ENCODE data around the gene ACSF3.

GRCh38 chr16:89141884-89142267 lies 48.2 kb downstream of the ACSF3 start:
- TF ChIP-seq EZH2 (IDR thresholded peaks at IDR 0.05) (no peak), POLR2AphosphoS5 (IDR thresholded peaks at IDR 0.05; ENCODE audit: borderline replicate concordance, low read depth, low read length) (no peak)

Data from SK-N-MC (cell line).